ENCODE measurements around the gene PFKL. TPM values are rescaled to one million over a fixed set of nuclear protein-coding genes. Genes with fewer than 3 reads are reported as not detected.

Gene PFKL
- total and polyA plus RNA-seq, 2 of the 8 experiments (the other 6 are each of a cell fraction or from before 2014, with no cell fraction given) = 80.2 to 82.3 TPM

DNA sequence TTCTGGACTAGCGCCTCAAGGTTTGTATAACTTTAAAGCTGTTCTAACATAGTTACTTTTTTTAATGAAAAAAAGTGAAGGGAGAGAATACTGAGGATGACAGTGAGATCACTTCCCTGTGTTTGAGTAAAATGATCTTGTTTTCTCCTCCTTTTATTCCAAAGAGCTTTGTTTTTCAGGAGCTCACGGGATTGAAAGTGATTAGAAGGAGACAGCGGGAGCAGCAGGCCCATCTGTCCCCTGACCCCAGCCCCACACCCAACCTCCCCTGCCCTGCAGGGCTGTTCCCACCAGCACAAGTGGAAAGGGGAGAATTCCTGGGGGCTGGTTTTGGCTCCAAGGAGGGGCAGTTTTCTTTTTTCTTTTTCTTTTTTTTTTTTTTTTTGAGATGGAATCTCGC, 36.1 kb upstream of the PFKL start (continued):
- TF ChIP-seq NANOG (IDR thresholded peaks at IDR 0.05; ENCODE audit: insufficient read depth, low read depth, low read length, poor library complexity, severe bottlenecking) (no peak), SIN3A (conservative IDR thresholded peaks at IDR 0.05 in 1 of 2, IDR thresholded peaks at IDR 0.05 in 1 of 2; ENCODE audit: low read depth in 1 of 2, low read length in 2 of 2) (no peak), BRCA1 (IDR thresholded peaks at IDR 0.05; ENCODE audit: low read depth, low read length) (no peak), EP300 (IDR thresholded peaks at IDR 0.05; ENCODE audit: borderline replicate concordance in 1 of 2, low read depth in 2 of 2, low read length in 2 of 2) (no peak)

Data from H1 (cell line).